ENCODE measurements around the gene COL20A1.

DNA sequence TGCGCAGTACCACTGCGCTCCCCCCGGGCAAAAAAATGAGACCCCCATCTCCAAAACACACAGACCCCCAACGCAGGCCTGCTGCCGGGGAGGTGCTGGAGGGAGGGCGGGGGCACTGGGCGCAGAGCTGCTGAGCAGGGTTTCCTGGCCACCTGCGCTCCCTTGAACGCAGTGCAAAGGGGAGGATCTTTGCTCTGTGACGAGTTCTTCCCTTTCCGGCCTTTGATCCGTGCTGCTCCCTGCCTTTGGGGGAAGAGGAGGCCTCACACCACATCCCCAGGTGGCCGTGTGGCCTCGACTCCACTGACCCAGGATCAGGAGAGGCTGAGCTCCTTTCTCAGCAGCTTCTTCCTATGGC lies 8.9 kb upstream of the COL20A1 start:
- TF ChIP-seq, protein P1, sequence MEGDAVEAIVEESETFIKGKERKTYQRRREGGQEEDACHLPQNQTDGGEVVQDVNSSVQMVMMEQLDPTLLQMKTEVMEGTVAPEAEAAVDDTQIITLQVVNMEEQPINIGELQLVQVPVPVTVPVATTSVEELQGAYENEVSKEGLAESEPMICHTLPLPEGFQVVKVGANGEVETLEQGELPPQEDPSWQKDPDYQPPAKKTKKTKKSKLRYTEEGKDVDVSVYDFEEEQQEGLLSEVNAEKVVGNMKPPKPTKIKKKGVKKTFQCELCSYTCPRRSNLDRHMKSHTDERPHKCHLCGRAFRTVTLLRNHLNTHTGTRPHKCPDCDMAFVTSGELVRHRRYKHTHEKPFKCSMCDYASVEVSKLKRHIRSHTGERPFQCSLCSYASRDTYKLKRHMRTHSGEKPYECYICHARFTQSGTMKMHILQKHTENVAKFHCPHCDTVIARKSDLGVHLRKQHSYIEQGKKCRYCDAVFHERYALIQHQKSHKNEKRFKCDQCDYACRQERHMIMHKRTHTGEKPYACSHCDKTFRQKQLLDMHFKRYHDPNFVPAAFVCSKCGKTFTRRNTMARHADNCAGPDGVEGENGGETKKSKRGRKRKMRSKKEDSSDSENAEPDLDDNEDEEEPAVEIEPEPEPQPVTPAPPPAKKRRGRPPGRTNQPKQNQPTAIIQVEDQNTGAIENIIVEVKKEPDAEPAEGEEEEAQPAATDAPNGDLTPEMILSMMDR (conservative IDR thresholded peaks at IDR 0.05 in 1 of 2, IDR thresholded peaks at IDR 0.05 in 1 of 2; ENCODE audit: low read depth in 1 of 2, low read length in 2 of 2), result no peak
- no peak for TF ChIP-seq EZH2 (IDR thresholded peaks at IDR 0.05; ENCODE audit: low read length, missing control alignments)

Data from fibroblast of lung (primary cell).